ENCODE results near the gene GPC6. TPM values are rescaled to one million over a fixed set of nuclear protein-coding genes. Genes with fewer than 3 reads are reported as not detected.

GPC6 gene
- polyA plus RNA-seq, 1 donor from 2014 or later, result 9.0 TPM

- Histone ChIP-seq H3K4me2 (ENCODE audit: low read length) (no peak overlapping the region), H3F3A (ENCODE audit: insufficient read depth, low read length, poor library complexity, severe bottlenecking) (no peaks in the 10 kb centered on the region), H3K36me3 (ENCODE audit: insufficient read depth, low read length) (no peaks in the 10 kb centered on the region), H3K79me2 (replicated peaks; ENCODE audit: insufficient read depth, low read length) (no peaks in the 10 kb centered on the region), H3K9me2 (ENCODE audit: insufficient read depth, low read length) (no peaks in the 10 kb centered on the region), H3K27ac (ENCODE audit: low read length) (no peak overlapping the region), H3K4me3 (ENCODE audit: low read length) (no peak overlapping the region), H4K20me1 (ENCODE audit: insufficient read depth) (no peaks in the 10 kb centered on the region), H3K9me3 (ENCODE audit: low read length) (no peaks in the 10 kb centered on the region), H3K27me3 (ENCODE audit: insufficient read depth, low read depth, low read length) (no peaks in the 10 kb centered on the region), H3K9ac (ENCODE audit: low read length) (no peak overlapping the region), H2AFZ (ENCODE audit: low read depth, low read length) (no peak overlapping the region)
- TF ChIP-seq SMC3 (conservative IDR thresholded peaks at IDR 0.05; ENCODE audit: poor library complexity) (no peak), EZH2 (IDR thresholded peaks at IDR 0.05; ENCODE audit: borderline replicate concordance, insufficient read depth, low read length, poor library complexity, severe bottlenecking) (no peak), TAF1 (IDR thresholded peaks at IDR 0.05; ENCODE audit: low read depth) (no peak), POLR2AphosphoS5 (IDR thresholded peaks at IDR 0.05) (no peak), REST (IDR thresholded peaks at IDR 0.05; ENCODE audit: borderline replicate concordance) (no peak), MXI1 (conservative IDR thresholded peaks at IDR 0.05; ENCODE audit: poor library complexity, severe bottlenecking) (no peak), RAD21 (conservative IDR thresholded peaks at IDR 0.05) (no peak), EP300 (conservative IDR thresholded peaks at IDR 0.05; ENCODE audit: poor library complexity, severe bottlenecking) (no peak), CTCF (IDR thresholded peaks at IDR 0.05; ENCODE audit: poor library complexity, severe bottlenecking) (no peak)
These were observed 1036.4 kb downstream of the GPC6 start for GRCh38 chr13:94263038-94263437.

- H3K9me3 ChIP-seq (ENCODE audit: low read length), result no peaks in the 10 kb centered on the region
- TF ChIP-seq EZH2 (IDR thresholded peaks at IDR 0.05; ENCODE audit: borderline replicate concordance, insufficient read depth, low read length, poor library complexity, severe bottlenecking) (no peak), SMC3 (conservative IDR thresholded peaks at IDR 0.05; ENCODE audit: poor library complexity) (peak; percentile 29), POLR2AphosphoS5 (IDR thresholded peaks at IDR 0.05) (peak; percentile 84), RAD21 (conservative IDR thresholded peaks at IDR 0.05) (no peak), TAF1 (IDR thresholded peaks at IDR 0.05; ENCODE audit: low read depth) (no peak), MXI1 (conservative IDR thresholded peaks at IDR 0.05; ENCODE audit: poor library complexity, severe bottlenecking) (no peak), EP300 (conservative IDR thresholded peaks at IDR 0.05; ENCODE audit: poor library complexity, severe bottlenecking) (peak; percentile 72), REST (IDR thresholded peaks at IDR 0.05; ENCODE audit: borderline replicate concordance) (peak; percentile 67)
- peak overlapping the region; percentile 3 for H3K4me3 ChIP-seq (ENCODE audit: low read length)
- H4K20me1 ChIP-seq (ENCODE audit: insufficient read depth), result no peaks in the 10 kb centered on the region
- H3K36me3 ChIP-seq (ENCODE audit: insufficient read depth, low read length), result no peaks in the 10 kb centered on the region
- H3K4me2 ChIP-seq (ENCODE audit: low read length), result peak overlapping the region; percentile 13
- H3K9me2 ChIP-seq (ENCODE audit: insufficient read depth, low read length), result no peaks in the 10 kb centered on the region
- no peaks in the 10 kb centered on the region for H3K27me3 ChIP-seq (ENCODE audit: insufficient read depth, low read depth, low read length)
- H2AFZ ChIP-seq (ENCODE audit: low read depth, low read length), result no peak overlapping the region
- H3F3A ChIP-seq (ENCODE audit: insufficient read depth, low read length, poor library complexity, severe bottlenecking), result no peaks in the 10 kb centered on the region
- H3K79me2 ChIP-seq (replicated peaks; ENCODE audit: insufficient read depth, low read length), result no peaks in the 10 kb centered on the region
- H3K9ac ChIP-seq (ENCODE audit: low read length), result no peak overlapping the region
- peak overlapping the region; percentile 53 for H3K27ac ChIP-seq (ENCODE audit: low read length)
These were observed 1041.2 kb downstream of the GPC6 start for GRCh38 chr13:94267581-94268366.

All from neural cell (in vitro differentiated cells).